GM19372 (cell line): ENCODE measurements around the gene ZBTB18.
"Not testable (repeated sequence)": the region's sequence is repeated elsewhere in the genome, so short reads cannot be mapped to it uniquely, and the experiment has no call there.

Experiments
- ATAC-seq: cut with Tn5 transposase; IDR thresholded peaks from one replicate; pipeline ENCODE4 v1.9.1; 2021; ENCODE audit warnings: mild to moderate bottlenecking, low read depth, moderate library complexity; ENCODE audit not compliant: unreplicated experiment

Gene ZBTB18

GRCh38 chr1:244037252-244037651 lies 13.8 kb upstream of the ZBTB18 start:
- ATAC-seq = no peak

- ATAC-seq = no peak
Measured at GRCh38 chr1:244041466-244042120, 9.5 kb upstream of the ZBTB18 start.

- ATAC-seq = no peak
Measured at GRCh38 chr1:244042293-244042692, 8.8 kb upstream of the ZBTB18 start.

- no peak for ATAC-seq
Measured at GRCh38 chr1:244044423-244044822, 6.7 kb upstream of the ZBTB18 start.

- ATAC-seq = not testable (repeated sequence)
Measured at GRCh38 chr1:244046254-244046653, 4.8 kb upstream of the ZBTB18 start.

- no peak for ATAC-seq
Measured at GRCh38 chr1:244046907-244047611, 4.0 kb upstream of the ZBTB18 start.

GRCh38 chr1:244047621-244048255 lies 3.3 kb upstream of the ZBTB18 start:
- ATAC-seq = peak; percentile 59

GRCh38 chr1:244048256-244049161 lies 2.6 kb upstream of the ZBTB18 start:
- peak; percentile 65 for ATAC-seq

- ATAC-seq = no peak
Measured at GRCh38 chr1:244049162-244050013, 1.7 kb upstream of the ZBTB18 start.

GRCh38 chr1:244050014-244050834 lies 859 bp upstream of the ZBTB18 start:
- ATAC-seq = no peak

- no peak for ATAC-seq
Measured at GRCh38 chr1:244052016-244052727, 1.1 kb downstream of the ZBTB18 start.

- no peak for ATAC-seq
Measured at GRCh38 chr1:244052728-244053312, 1.7 kb downstream of the ZBTB18 start.

- ATAC-seq = no peak
Measured at GRCh38 chr1:244053831-244054230, 2.7 kb downstream of the ZBTB18 start.

- no peak for ATAC-seq
Measured at GRCh38 chr1:244054247-244054923, 3.3 kb downstream of the ZBTB18 start.

GRCh38 chr1:244054924-244055263 lies 3.8 kb downstream of the ZBTB18 start:
- ATAC-seq = no peak

- ATAC-seq = no peak
Measured at GRCh38 chr1:244056577-244056976, 5.5 kb downstream of the ZBTB18 start.
